HG03469 (cell line): ENCODE measurements around the gene GRIK4.
A peak's percentile ranks its signal among the peaks of the same experiment; 100 is the strongest.

ENCODE experiments used
- ATAC-seq: cut with Tn5 transposase; IDR thresholded peaks from one replicate; pipeline ENCODE4 v1.9.1; 2021; ENCODE audit warnings: mild to moderate bottlenecking, moderate library complexity, moderate number of reproducible peaks; ENCODE audit not compliant: unreplicated experiment

The GRIK4 gene

DNA sequence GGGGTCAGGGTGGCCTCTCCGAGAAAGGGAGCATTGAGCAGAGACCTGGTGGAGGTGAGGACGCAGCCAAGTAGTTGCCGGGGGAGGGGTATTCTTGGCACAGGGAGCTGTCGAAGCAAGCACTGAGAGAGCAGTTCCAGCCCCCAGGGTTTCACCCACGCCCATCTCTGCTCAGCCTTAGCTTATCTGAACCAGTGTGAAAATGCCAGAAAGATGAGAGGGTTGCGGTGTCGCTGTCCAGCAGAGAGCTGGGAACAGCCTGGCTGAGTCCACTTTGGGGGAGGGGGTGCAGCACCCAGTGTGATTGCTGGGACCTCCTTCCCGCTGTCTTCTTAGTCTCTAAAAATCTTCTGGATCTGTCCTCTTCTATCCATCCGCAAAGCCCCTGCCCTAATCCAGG, 389.1 kb downstream of the GRIK4 start:
- no peak for ATAC-seq

DNA sequence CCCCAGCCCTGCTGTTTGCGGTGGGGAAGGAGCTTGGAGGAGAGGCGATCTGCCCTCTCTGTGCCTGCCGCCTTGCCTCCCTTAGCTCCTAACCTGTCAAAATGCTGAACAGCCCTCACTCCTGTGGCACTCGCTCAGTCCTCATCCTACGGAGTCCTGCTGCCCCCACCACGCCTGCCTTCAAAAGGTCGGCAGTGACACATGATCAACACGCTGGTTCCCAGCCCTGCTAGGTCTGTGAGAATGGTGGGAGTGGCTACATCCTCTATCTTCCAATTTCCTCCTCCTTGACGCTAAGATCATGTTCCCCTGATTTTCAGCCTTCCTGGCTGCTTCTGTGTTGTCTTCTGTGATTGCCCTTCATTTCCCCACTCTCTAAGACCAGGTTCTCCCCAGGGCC, 392.1 kb downstream of the GRIK4 start:
- ATAC-seq, result no peak

DNA sequence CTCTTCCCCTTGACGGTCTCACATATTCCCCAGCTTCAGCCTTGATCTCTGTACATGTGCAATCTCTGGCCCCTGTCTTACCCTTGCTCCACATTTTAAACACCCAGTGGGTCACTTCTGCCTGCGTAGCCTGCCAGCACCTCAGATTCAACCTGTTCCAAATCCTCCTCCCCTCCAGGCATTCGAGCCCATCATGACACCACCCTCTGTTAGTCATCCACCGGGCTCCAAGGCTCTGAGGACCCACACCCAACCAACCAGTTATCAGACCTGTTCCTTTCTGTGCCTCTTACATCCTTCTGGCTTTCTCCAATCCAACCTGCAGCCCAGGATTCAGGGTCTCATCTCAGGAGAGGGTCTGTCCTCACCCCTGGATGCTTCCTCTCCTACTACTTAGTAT, 392.6 kb downstream of the GRIK4 start:
- no peak for ATAC-seq

DNA sequence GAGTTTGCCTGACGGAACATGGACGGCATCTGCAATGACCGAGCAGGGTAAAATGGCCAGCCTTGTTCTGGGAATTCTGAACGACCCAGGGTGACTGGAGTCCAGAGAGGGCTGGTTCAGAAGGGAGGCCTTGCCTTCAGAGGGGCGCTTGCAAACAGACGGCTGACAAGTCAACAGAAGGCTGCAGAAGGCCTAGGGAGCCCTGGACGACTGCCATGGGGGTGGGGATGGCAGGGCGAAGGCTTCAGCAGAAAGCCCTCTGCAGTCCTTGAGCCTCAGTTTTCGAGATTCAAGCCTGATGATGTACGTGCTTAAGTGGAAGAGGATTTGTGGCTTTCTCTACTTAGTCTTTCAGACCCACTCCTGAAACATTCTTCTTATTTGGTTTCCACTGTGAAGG, 395.2 kb downstream of the GRIK4 start:
- no peak for ATAC-seq

DNA sequence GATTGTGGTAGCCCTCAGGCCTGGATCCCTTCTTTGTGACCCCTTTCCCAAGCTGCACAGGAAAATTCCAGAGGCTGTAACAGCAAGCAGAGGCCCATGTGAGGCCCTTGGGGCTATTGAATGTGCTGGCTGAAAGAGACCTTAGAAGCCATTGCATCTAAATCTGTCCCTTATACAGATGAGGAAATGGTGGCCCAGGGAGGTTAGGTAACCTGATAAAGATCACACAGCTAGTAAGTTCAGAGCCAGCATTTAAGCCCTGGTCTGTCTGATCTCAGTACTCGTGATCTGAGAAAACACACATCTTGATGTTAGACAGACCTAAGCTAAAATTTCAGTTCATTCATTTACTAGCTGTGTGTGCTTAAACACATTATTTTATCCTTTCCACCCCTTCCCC, 396.4 kb downstream of the GRIK4 start:
- ATAC-seq, result no peak

DNA sequence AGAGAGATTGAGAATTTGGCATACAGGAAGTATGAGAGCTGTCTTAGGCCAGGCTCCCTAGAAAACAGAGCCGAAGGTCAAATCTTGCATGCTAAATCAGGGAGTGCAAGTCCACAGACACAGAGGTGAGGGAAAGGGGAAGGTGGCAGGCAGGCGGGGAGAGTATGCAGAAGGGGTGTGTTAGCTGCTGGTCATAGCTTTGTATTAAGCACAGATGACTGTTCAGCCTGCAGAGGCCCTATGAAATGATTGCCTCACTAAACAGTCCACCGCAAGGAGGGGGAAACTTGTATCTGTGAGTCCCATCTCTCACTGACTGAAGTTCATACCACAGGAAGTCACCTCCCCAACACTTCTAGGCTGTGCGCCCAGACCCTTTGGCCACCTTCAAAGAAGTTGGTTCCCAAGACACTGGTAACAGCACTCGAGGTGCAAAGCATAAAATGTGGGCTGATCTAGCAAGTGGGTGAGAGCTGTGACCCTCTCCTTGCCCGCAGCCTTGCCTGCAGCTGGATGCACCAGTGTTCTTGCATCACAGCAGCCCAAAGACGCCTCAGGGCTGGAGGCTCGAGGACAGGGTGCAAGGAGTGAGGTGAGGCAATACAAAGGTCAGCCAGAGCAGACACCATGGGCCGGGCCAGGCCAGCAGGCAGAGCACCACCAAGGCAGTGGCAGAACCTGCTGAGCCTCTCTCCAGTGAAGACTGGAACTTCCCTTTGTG, 397.1 kb downstream of the GRIK4 start:
- ATAC-seq, result no peak

DNA sequence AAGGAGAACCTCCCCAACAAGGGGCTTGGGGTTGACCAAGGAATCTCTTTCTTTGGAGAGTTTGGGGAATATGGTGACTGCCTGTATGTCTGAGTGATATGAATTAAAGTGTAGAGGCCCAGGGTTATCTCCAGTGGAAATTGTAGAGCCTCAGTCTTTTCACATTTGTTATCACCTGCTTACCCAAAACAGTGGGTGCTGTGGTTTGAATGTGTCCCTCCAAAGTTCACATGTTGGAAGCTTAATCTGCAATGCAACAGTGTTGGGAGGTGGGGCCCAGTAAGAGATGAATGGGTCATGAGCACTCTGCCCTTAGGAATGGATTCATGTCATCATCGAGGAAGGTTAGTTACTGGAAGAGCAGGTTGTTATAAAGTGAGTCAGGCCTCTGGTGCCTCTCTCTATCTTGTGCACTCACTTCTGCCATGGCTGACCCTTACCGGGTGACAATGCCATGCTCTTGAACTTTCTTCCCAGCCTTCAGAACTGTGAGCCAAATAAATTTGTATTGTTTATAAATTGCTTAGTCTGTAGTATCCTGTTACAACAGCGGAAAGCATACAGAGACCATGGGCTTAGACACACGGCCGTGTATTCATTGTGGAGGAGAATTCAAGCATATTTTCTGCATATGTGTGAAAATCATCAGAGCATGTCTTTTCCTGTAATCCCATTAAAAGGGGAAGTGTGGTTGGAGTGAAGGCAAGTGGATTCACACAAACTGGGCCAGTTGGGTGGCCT, 398.3 kb downstream of the GRIK4 start:
- ATAC-seq, result no peak

DNA sequence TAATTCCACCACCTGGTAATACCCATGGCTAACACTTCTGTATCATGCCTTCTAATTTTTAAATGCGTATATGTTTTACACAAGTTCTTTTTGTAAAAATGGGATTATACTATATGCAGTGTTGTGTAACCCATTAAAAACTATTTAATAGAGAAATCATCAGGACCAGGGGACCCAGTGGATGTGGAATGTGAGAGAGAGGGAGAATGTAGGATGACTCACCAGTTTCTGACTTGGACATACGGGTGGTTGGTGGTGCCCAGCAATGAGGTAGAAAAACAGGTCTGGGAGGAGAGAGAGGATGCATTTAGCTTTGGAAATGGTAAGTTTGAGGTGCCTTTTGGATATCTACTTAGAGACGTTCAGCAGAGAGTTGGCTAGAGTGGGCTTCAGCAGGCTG, 400.4 kb downstream of the GRIK4 start:
- no peak for ATAC-seq

DNA sequence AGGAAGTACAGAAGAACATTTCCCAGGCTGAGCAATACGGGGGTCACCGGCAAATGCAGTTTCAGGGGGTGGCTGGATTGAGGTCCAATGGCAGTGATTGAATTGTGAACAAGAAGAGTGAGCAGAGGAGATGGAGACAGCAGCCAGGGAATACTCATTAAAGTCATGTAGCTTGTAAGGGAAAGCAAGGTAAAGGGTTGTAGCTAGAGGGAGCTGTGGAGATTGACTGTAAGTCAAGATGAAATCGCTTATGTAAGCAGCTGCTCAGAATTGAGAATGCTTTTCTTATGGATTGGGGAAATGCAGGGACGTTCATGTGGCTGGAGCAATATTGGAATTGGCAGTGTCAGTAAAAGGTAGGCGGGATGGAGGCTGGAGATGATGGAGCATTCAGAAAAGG, 401.0 kb downstream of the GRIK4 start:
- ATAC-seq, result no peak

DNA sequence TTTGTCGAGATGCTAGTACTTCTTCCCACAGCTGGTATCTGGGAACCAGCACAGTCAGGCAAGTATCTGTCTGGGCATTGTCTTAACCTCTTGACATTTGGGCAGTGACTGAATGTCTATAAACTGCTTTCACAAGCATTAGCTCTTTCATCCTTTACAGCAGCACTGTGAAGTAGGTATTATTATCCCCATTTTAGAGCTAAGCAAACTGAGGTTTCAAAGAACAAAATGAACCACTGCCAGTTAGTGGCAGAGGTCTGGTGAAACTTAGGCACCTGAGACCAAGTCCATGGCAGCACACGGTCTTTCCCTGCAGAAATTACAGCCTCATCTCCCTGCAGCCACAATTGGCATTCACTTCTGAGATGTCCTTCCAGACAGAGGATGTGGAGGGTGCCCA, 401.4 kb downstream of the GRIK4 start:
- ATAC-seq, result no peak

DNA sequence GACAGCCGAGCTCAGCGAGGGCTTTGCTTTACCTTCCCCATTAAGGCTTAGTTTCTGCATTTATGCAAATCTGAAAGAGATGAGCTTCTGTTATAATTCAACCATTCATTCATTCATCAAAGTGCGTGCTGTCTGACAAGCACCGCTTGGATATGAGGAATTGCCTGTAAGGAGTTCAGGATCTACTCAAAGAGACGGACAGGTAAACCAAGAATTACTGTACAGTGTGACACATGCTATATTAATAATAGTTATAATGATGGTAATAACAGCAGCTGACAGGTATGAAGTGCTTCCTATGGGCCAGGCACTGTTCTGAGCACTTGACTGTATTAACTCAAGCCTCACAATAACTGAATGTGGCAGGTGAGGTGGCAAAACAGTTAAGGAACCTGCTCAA, 402.5 kb downstream of the GRIK4 start:
- ATAC-seq, result no peak

DNA sequence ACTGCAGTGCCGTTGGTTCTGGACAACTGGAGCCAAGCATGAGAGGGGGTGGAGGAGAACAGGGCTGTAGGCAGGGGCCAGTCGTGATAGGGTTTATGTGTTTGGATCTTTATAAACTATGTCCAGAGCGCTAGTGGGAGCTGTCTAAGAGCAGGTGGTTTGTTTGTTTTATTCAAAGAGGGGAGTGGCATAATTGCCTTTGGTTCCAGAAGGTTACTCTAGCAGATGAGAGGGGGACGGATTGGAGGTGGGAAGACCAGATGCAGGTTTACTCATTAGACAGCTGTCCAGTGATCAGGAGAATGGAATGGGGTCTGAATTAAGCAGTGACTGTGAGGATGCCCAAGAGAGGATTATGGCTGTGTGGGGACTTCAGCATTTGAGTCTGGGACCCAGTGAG, 403.1 kb downstream of the GRIK4 start:
- no peak for ATAC-seq

DNA sequence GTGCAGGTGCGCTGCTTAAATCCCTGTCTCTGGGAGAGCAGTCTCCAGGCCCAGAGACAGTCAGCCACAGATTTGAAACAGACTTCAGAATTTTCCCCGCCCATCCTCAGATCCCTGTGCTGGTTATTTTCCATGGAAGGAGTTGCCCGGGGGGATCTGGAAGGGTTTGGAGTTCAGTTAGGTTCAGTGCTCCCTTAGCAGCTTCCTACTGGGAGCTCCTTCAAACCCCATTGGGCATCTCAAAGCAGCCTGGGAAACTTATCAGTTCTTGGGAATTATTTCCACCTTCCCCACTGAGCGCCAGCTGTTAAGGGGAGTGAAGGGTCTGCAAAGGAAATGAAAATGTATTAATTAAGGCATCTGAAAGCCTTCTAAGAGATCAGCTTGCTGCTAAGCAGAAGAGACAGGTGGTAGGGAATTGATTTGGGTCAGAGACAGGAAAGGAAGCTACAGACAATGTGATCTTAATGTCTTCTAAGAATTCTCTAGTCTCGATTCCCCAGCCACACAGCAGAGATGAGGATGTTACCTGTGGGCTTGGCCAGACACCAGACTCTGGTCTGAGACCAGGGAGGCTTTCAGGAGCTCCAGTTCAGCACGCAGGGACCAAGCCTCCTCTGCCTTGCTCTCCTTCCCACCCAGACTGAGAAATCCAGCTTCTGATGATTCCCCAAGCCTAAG, 406.2 kb downstream of the GRIK4 start:
- no peak for ATAC-seq

DNA sequence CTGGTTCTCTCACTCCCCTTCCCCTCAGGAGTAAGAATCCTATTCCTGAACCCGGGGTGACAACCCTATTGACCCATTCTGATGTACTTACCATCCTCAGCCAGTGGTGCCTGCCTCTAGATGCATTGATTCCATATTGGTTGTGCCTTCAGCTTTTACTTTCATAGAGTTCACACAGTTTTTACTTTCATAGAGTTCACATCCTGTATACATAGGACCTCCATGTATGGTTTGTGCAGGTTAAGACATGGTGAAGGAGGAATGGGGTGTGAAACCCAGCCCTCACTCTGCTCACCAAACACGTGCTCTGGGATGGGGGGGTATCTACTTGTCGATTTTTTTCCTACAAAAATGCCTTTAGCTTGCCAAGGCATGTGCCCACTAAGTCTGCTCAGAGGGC, 406.7 kb downstream of the GRIK4 start:
- ATAC-seq, result no peak

DNA sequence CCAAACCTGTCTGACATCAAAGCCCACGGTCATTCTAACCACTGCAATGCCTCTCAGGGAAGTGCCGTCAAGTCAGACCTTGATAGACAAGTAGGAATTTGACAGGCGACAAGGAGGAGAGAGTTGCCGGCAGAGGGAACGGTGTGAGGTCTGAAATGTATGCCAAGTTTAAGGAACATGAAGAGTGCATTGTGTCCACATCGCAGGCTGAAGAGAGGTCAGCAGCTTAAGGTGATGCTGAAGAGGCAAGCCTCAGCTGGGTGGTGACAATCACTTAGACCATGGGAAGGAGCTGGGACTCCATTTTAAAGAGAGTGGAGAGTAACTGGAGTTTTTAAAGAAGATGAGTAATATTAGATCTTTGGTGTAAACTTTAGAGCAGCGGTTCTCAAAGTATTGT, 407.5 kb downstream of the GRIK4 start:
- no peak for ATAC-seq

DNA sequence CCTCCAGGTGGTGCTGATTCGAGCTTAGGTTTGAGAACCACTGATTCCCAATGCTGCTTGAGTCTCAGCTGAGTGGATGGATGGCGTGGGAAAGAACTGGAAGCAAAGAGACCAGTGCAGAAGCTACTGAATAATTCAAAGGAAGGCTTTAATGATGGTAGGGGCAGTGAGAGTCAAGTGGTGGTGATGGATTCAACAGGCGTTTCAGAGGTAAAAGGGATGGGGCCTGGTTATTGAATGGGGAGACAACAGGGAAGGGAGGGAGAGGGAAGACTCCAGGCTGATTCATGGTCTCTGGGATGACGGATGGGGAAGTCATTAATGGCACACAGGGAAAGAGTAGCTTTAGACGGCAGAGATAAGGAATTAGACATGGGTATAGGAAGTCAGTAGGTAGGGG, 408.0 kb downstream of the GRIK4 start:
- no peak for ATAC-seq

DNA sequence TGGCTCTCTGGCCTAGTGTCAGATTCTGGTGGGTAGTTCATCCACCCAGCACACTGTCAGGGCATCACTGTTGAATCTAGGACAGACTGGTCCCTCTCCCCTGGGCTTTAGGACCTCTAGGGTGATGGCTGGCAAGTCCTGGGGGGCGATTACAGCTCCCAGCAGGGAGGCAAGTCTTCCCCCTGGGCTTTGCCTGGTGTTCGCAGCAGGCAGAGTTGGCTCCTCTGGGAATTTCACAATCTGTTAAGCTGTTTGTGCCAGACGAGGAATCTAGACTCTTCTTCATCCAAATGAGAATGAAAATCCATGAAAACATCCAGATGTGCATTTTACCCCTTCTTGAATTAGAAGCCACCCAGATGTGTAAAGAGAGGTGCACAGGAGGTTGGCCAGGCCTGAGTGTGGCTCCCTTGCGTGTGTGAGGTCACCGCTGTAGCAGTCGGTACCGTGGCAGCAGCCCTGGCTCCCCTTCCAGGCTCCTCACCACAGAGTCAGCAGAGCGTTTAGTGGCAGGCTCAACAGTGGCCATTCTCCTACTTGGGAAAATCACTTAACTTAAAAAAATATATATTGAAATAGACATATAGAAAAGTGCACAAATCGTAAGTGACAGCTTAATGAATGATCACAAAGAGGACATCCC, 412.4 kb downstream of the GRIK4 start:
- ATAC-seq, result no peak

DNA sequence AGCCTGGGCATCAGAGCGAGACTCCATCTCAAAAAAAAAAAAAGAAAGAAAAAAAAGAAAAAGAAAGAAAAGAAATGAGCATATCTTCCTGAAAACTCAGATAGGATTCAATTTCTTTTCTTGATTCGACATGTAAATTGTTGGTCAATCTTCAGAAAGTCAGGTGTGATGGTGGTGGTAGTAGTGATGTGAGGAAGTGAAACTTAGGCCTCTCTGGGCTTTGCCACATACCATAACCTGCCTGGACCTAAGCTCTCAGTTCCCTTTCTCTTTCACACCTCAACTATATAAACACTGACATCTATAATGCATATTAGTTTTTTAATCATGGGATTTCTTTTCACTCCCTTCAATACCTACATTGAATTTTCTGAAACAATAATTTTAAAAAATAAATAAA, 414.4 kb downstream of the GRIK4 start:
- ATAC-seq, result peak; percentile 99

DNA sequence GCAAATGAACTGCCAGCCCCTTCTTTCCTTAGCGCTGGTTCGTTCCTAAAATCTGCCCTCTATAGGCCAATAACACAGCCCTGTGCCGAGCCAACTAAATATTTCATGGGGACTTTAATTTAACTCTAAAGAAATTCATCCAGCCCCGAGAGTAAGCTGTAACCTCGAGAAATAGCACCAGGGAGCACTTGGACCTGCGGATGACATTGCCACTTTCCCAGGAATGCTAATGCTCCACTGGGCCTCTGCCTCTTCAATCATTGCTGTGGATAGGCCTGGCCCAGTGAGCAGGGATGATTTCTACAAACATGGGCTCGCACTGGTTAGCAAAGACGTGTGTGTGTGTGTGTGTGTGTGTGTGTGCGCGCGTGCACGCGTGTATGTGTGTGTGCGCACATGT, 417.1 kb downstream of the GRIK4 start:
- no peak for ATAC-seq

DNA sequence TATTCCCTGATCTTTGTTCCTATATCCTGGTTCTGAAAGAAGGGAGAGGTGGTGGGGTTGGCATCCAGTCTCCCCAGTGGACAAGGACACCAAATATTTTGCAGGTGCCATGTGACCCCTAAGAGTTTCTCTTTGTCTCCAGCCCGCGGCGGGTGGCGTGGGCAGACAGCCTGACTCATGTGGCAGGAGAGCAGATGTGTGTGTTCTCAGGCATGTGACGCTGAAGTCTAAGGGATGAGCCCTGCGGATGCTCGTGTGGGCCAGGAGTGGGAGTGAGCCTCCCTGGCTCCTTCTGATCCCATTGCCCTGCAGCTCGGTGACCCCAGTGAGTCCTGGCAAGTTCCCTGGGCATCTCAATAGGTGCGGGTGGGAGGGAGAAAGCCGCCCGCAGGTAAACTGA, 417.5 kb downstream of the GRIK4 start:
- ATAC-seq, result no peak

DNA sequence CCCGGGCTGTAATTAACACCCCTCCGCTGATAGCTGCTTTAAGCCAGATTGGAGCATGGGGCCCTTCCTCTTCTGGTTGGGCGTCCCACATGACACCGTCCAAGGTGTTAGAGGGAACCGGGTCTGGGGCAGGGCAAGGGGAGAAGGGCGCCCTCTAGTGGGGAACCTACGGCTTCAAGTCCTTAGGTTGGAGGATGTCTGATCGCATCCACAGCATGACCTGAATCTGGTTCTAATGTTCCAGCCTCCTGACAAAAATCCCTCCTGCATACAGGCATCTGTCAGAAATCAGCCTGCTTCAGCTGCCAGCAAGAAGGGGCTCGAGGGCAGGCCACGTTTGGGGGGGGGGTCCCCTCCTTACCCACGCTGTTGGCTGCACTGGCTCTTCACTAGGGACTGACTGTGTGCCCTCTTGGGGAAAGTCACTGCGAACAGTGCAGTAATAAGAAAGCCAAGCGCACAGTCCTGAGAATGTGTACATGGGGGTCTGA, 418.2 kb downstream of the GRIK4 start:
- no peak for ATAC-seq
